Body of pancreas (tissue), 4 donors: ENCODE results near the gene CMBL.

ENCODE experiments used
- POLR2A ChIP-seq, 3 donors: fragments of 450-650 bp; IDR thresholded peaks; one replicate each; pipeline ENCODE4 v1.6.1; 2016; ENCODE audit warnings: antibody characterized with exemption in 3 of 3, mild to moderate bottlenecking in 2 of 3
- TF ChIP-seq, protein P1 (sequence below), 7 experiments: fragments of 450-650 bp in 4 of 7; fragments of 200-600 bp in 3 of 7; sonication (generic) in 3 of 7; IDR thresholded peaks; one replicate each; pipeline ENCODE4 v1.5.1; 2016 to 2019; ENCODE audit warnings: antibody characterized with exemption in 7 of 7

GRCh38 chr5:10353241-10354047 lies 45.7 kb upstream of the CMBL start, which contains the start of gene MARCHF6:
- peak; percentile 95 to 98 (median 97) for TF ChIP-seq POLR2A (IDR thresholded peaks at IDR 0.05)
- TF ChIP-seq, protein P1, sequence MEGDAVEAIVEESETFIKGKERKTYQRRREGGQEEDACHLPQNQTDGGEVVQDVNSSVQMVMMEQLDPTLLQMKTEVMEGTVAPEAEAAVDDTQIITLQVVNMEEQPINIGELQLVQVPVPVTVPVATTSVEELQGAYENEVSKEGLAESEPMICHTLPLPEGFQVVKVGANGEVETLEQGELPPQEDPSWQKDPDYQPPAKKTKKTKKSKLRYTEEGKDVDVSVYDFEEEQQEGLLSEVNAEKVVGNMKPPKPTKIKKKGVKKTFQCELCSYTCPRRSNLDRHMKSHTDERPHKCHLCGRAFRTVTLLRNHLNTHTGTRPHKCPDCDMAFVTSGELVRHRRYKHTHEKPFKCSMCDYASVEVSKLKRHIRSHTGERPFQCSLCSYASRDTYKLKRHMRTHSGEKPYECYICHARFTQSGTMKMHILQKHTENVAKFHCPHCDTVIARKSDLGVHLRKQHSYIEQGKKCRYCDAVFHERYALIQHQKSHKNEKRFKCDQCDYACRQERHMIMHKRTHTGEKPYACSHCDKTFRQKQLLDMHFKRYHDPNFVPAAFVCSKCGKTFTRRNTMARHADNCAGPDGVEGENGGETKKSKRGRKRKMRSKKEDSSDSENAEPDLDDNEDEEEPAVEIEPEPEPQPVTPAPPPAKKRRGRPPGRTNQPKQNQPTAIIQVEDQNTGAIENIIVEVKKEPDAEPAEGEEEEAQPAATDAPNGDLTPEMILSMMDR (IDR thresholded peaks at IDR 0.05): peak in 2 of 7 experiments; percentile 7 to 14
